Neural crest cell (in vitro differentiated cells): ENCODE results near the gene ULK2. TPM values are rescaled to one million over a fixed set of nuclear protein-coding genes. Genes with fewer than 3 reads are reported as not detected.

Source experiments
- DNase-seq: peaks from one replicate; pipeline ENCODE4 v3.0.0; 2021; ENCODE audit warnings: low read depth, mixed read lengths, low spot score
- H3K27ac Mint-ChIP-seq: one replicate; pipeline ENCODE4 v1.8.0; 2021; ENCODE audit warnings: mild to moderate bottlenecking, mixed read lengths; ENCODE audit not compliant: unreplicated experiment
- H3K27me3 Mint-ChIP-seq: 2 replicates; pipeline ENCODE4 v1.8.0; 2021; ENCODE audit warnings: low read depth, mild to moderate bottlenecking, mixed read lengths
- H3K36me3 Mint-ChIP-seq: 2 replicates; pipeline ENCODE4 v1.8.0; 2021; ENCODE audit warnings: low read depth, mild to moderate bottlenecking, mixed read lengths
- H3K4me1 Mint-ChIP-seq: 2 replicates; pipeline ENCODE4 v1.8.0; 2021; ENCODE audit warnings: mixed read lengths
- H3K4me3 Mint-ChIP-seq: one replicate; pipeline ENCODE4 v1.8.0; 2021; ENCODE audit warnings: mild to moderate bottlenecking, mixed read lengths
- H3K9me3 Mint-ChIP-seq: 2 replicates; pipeline ENCODE4 v1.8.0; 2021; ENCODE audit warnings: mixed read lengths
- long read RNA-seq: library from polyadenylated mRNA; unstranded; transcript quantifications from one replicate; pipeline ENCODE4 v2.0.0, GENCODE V29; 2020
- total RNA-seq: library from RNA; stranded (reverse); gene quantifications from 2 replicates; pipeline ENCODE4 v1.2.1, GENCODE V29; 2021
- TF ChIP-seq, protein P1 (sequence below): fragments of 200-600 bp; sonication (generic); conservative IDR thresholded peaks from 2 replicates; pipeline ENCODE4 v1.5.0; 2021; ENCODE audit warnings: antibody characterized with exemption, mild to moderate bottlenecking

Gene ULK2
- total RNA-seq: 30.6 and 30.7 TPM in 2 replicates
- long read RNA-seq, partial matches to known transcripts: 11 of 17 reads
- long read RNA-seq, other reads (novel, unspliced or antisense): 6 of 17 reads

DNA sequence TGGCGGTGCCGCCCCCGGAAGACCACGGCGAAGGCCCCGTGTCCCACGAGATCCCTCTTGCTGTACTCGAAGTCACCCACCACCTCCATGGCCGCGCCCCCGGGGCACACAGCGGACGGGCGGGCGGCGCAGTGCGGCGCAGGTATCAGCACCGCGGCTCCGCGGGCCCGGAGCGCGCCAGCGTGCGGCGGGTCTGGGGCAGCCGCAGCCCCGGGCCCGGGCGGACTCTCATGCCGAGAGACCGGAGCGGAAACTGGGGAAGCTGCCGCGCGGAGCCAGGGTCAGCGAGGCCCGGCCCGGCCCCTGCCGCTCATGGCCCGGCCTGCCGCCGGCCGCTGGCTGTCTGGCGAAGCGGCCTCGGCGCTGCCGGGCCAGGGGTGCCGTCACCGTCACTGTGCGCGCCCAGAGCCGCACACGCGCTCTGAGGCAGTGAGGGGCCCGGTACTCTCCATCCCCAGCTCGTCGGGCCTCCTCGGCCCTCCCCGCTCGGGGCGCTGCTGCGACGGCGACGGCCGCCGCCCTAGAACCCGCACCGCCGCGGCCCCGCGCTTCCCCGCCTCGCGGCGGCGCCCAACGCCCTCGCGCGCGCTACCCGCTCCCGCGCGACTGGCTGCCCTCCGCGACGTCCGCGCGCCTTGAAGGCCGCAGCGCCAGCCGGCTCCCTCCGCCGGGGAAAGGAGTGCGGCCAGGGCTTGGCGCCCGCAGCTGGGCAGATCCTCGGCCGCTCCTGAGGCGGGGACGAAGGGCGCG lies at the start of gene ULK2:
Gene ULK2 (minus strand): TSS at position 608 of the 750 bp plus-strand sequence. CDS start 519 bp downstream, at position 89.
- H3K27me3 Mint-ChIP-seq: no peaks in the 10 kb centered on the region
- H3K4me1 Mint-ChIP-seq: peaks cover 16% of the 10 kb centered on the region
- H3K9me3 Mint-ChIP-seq: no peaks in the 10 kb centered on the region
- TF ChIP-seq, protein P1, sequence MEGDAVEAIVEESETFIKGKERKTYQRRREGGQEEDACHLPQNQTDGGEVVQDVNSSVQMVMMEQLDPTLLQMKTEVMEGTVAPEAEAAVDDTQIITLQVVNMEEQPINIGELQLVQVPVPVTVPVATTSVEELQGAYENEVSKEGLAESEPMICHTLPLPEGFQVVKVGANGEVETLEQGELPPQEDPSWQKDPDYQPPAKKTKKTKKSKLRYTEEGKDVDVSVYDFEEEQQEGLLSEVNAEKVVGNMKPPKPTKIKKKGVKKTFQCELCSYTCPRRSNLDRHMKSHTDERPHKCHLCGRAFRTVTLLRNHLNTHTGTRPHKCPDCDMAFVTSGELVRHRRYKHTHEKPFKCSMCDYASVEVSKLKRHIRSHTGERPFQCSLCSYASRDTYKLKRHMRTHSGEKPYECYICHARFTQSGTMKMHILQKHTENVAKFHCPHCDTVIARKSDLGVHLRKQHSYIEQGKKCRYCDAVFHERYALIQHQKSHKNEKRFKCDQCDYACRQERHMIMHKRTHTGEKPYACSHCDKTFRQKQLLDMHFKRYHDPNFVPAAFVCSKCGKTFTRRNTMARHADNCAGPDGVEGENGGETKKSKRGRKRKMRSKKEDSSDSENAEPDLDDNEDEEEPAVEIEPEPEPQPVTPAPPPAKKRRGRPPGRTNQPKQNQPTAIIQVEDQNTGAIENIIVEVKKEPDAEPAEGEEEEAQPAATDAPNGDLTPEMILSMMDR: peak; percentile 15
- peak within 1 kb of the TSS; percentile 91 for H3K4me3 Mint-ChIP-seq
- DNase-seq: peak; percentile 64
- peak within 1 kb of the TSS; percentile 62 for H3K27ac Mint-ChIP-seq
- H3K36me3 Mint-ChIP-seq: no peaks in the 10 kb centered on the region

GRCh38 chr17:19915245-19915978 lies 47.7 kb upstream of the ULK2 start:
- DNase-seq: no peak
- H3K27me3 Mint-ChIP-seq: no peaks in the 10 kb centered on the region
- no peaks in the 10 kb centered on the region for H3K9me3 Mint-ChIP-seq
- H3K27ac Mint-ChIP-seq: no peak overlapping the region
- H3K4me3 Mint-ChIP-seq: no peak overlapping the region
- no peaks in the 10 kb centered on the region for H3K4me1 Mint-ChIP-seq
- TF ChIP-seq, protein P1: no peak
- H3K36me3 Mint-ChIP-seq: peaks cover 12% of the 10 kb centered on the region

GRCh38 chr17:19911033-19911432 lies 43.3 kb upstream of the ULK2 start:
- Mint-ChIP-seq H3K4me3 (no peak overlapping the region), H3K27ac (no peak overlapping the region), H3K36me3 (peaks cover 13% of the 10 kb centered on the region), H3K9me3 (no peaks in the 10 kb centered on the region), H3K4me1 (no peaks in the 10 kb centered on the region), H3K27me3 (no peaks in the 10 kb centered on the region)
- DNase-seq: no peak
- TF ChIP-seq, protein P1: no peak

DNA sequence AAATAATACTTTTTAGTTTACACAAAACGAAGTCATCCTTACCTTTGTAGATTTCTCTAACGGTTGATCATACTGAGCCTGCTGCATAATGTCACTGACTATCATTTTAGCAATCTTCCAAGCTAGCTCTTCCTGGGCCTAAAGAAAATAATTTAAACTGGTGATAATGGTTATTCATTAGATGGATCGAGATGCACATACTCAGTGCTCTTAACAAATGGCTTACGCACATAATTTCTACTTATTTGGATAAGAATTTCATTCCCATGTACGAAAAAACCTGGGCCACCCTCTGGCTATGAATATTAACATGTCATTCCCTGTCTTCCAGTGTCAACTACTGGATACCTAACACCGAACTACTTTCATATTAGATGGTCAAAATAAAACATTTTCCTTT lies 41.4 kb upstream of the ULK2 start:
- TF ChIP-seq, protein P1: no peak
- Mint-ChIP-seq H3K9me3 (no peaks in the 10 kb centered on the region), H3K27me3 (no peaks in the 10 kb centered on the region), H3K27ac (no peak overlapping the region), H3K4me3 (no peak overlapping the region), H3K4me1 (no peaks in the 10 kb centered on the region), H3K36me3 (peaks cover 8% of the 10 kb centered on the region)
- DNase-seq: no peak

GRCh38 chr17:19905502-19905901 lies 37.8 kb upstream of the ULK2 start:
- H3K36me3 Mint-ChIP-seq: peaks cover 13% of the 10 kb centered on the region
- H3K27ac Mint-ChIP-seq: peak overlapping the region; percentile 10
- H3K9me3 Mint-ChIP-seq: no peaks in the 10 kb centered on the region
- H3K4me3 Mint-ChIP-seq: no peak overlapping the region
- no peak for DNase-seq
- H3K4me1 Mint-ChIP-seq: no peaks in the 10 kb centered on the region
- TF ChIP-seq, protein P1: no peak
- no peaks in the 10 kb centered on the region for H3K27me3 Mint-ChIP-seq
